Measurements from ENCODE around the gene CPNE8. TPM values are rescaled to one million over a fixed set of nuclear protein-coding genes. Genes with fewer than 3 reads are reported as not detected.

Gene CPNE8
- total and polyA plus RNA-seq, 2 of the 4 experiments (the other 2 are of a cell fraction): not detected

DNA sequence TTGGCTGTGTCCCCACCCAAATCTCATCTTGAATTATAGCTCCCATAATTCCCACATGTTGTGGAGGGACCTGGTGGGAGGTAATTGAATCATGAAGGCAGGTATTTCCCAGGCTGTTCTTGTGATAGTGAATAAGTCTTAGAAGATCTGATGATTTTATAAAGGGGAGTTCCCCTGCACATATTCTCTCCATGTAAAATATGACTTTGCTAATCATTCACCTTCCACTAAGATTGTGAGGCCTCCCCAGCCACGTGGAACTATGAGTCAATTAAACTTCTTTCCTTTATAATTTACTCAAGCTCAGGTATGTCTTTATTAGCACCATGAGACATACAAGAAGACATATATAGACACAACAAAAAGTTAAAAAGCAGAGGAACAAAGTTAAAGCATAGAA is 120.0 kb downstream of the CPNE8 start:
- TF ChIP-seq RAD21 (IDR thresholded peaks at IDR 0.05; ENCODE audit: low read length) (no peak), MAFK (IDR thresholded peaks at IDR 0.05; ENCODE audit: low read depth, low read length) (no peak), CEBPB (IDR thresholded peaks at IDR 0.05; ENCODE audit: low read depth, low read length) (no peak), FOS (IDR thresholded peaks at IDR 0.05; ENCODE audit: low read depth, low read length) (no peak), CHD1 (IDR thresholded peaks at IDR 0.05; ENCODE audit: low read depth, low read length) (no peak), NFE2L2 (IDR thresholded peaks at IDR 0.05; ENCODE audit: low read depth, low read length) (no peak), BHLHE40 (IDR thresholded peaks at IDR 0.05; ENCODE audit: low read depth, low read length) (no peak), RCOR1 (IDR thresholded peaks at IDR 0.05; ENCODE audit: insufficient replicate concordance, low read length) (no peak), POLR2A (IDR thresholded peaks at IDR 0.05; ENCODE audit: low read depth, low read length) (no peak), MAZ (IDR thresholded peaks at IDR 0.05; ENCODE audit: borderline replicate concordance, low read depth, low read length) (no peak), MXI1 (IDR thresholded peaks at IDR 0.05; ENCODE audit: borderline replicate concordance, low read depth, low read length) (no peak), RFX5 (IDR thresholded peaks at IDR 0.05; ENCODE audit: low read depth, low read length) (no peak)
- TF ChIP-seq, protein P1, sequence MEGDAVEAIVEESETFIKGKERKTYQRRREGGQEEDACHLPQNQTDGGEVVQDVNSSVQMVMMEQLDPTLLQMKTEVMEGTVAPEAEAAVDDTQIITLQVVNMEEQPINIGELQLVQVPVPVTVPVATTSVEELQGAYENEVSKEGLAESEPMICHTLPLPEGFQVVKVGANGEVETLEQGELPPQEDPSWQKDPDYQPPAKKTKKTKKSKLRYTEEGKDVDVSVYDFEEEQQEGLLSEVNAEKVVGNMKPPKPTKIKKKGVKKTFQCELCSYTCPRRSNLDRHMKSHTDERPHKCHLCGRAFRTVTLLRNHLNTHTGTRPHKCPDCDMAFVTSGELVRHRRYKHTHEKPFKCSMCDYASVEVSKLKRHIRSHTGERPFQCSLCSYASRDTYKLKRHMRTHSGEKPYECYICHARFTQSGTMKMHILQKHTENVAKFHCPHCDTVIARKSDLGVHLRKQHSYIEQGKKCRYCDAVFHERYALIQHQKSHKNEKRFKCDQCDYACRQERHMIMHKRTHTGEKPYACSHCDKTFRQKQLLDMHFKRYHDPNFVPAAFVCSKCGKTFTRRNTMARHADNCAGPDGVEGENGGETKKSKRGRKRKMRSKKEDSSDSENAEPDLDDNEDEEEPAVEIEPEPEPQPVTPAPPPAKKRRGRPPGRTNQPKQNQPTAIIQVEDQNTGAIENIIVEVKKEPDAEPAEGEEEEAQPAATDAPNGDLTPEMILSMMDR (conservative IDR thresholded peaks at IDR 0.05; ENCODE audit: low read depth, low read length): no peak
- TF ChIP-seq, protein P2, sequence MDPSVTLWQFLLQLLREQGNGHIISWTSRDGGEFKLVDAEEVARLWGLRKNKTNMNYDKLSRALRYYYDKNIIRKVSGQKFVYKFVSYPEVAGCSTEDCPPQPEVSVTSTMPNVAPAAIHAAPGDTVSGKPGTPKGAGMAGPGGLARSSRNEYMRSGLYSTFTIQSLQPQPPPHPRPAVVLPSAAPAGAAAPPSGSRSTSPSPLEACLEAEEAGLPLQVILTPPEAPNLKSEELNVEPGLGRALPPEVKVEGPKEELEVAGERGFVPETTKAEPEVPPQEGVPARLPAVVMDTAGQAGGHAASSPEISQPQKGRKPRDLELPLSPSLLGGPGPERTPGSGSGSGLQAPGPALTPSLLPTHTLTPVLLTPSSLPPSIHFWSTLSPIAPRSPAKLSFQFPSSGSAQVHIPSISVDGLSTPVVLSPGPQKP (IDR thresholded peaks at IDR 0.05; ENCODE audit: borderline replicate concordance, low read depth, low read length): no peak
- H4K5ac ChIP-seq (ENCODE audit: low read depth, low read length): no peak overlapping the region
- no peaks in the 10 kb centered on the region for H3K36me3 ChIP-seq (ENCODE audit: control insufficient read depth, insufficient read depth, low read length)
- no peak overlapping the region for H3K4ac ChIP-seq (ENCODE audit: low read depth, low read length)
- no peak overlapping the region for H2AK5ac ChIP-seq (ENCODE audit: low read depth, low read length)
- in situ Hi-C loops (cut with MboI; ENCODE audit: low sequenced_read_pairs) (no loop called here), intact Hi-C loops (cut with micrococcal nuclease) (no loop called here), dilution Hi-C loops (cut with HindIII; ENCODE audit: low sequenced_read_pairs, unreplicated experiment) (no loop called here)
- WGBS, 2 experiments (ENCODE audit: extremely low coverage in 2 of 2, insufficient read length in 1 of 2): no CpG with 5 or more reads among the region's 1 CpG
- H3K9ac ChIP-seq (ENCODE audit: low read depth, low read length): no peak overlapping the region
- no peak overlapping the region for H4K91ac ChIP-seq (ENCODE audit: insufficient read depth, low read depth, low read length)
- DNase-seq (no peak), ATAC-seq (ENCODE audit: low read depth) (no peak)
- no peak overlapping the region for H3K4me3 ChIP-seq (ENCODE audit: insufficient read depth, low read depth, low read length)
- BruUV-seq (replicated peaks): no TSS peak
- no peak overlapping the region for H4K8ac ChIP-seq (ENCODE audit: low read depth in 2 of 2, low read length in 2 of 2)
- no peaks in the 10 kb centered on the region for H3K9me1 ChIP-seq (ENCODE audit: insufficient read depth, low read length)
- no peak overlapping the region for H2AFZ ChIP-seq (replicated peaks; ENCODE audit: low read length, poor library complexity)
- H3K27ac ChIP-seq (ENCODE audit: insufficient read depth, low read length): no peak overlapping the region
- no peak overlapping the region for H2BK15ac ChIP-seq (ENCODE audit: low read depth, low read length)
- H3K9me3 ChIP-seq (ENCODE audit: control insufficient read depth, insufficient read depth, low read length): peaks cover 5% of the 10 kb centered on the region; the same call in 1 of the 2 replicates
- H3K27me3 ChIP-seq (ENCODE audit: control insufficient read depth, insufficient read depth, low read length): no peaks in the 10 kb centered on the region
- no peak overlapping the region for H2BK5ac ChIP-seq (ENCODE audit: low read depth, low read length, poor library complexity, severe bottlenecking)
- no peak overlapping the region for H2BK20ac ChIP-seq (ENCODE audit: low read depth, low read length)
- no peak overlapping the region for H3K56ac ChIP-seq (ENCODE audit: extremely low read depth, insufficient read depth, low read length)
- H3K14ac ChIP-seq (replicated peaks; ENCODE audit: low read depth, low read length): no peak overlapping the region
- H3K4me2 ChIP-seq (ENCODE audit: low read depth, low read length): no peak overlapping the region
- no peaks in the 10 kb centered on the region for H4K20me1 ChIP-seq (ENCODE audit: insufficient read depth, low read length)
- POLR2A ChIA-PET (ENCODE audit: unreplicated experiment): no interaction called here
- H2BK120ac ChIP-seq (ENCODE audit: low read depth, low read length): no peak overlapping the region
- H3K4me1 ChIP-seq (ENCODE audit: control insufficient read depth, insufficient read depth, low read length): no peaks in the 10 kb centered on the region
- no peak overlapping the region for H2AK9ac ChIP-seq (replicated peaks; ENCODE audit: low read depth, low read length, poor library complexity)
- no peaks in the 10 kb centered on the region for H3K79me1 ChIP-seq (ENCODE audit: low read depth in 1 of 2, low read length in 2 of 2)
- CTCF ChIA-PET: interaction anchor here (0.6 kb wide), 1 partner anchor 1659 kb away, joined by 5 read pairs; no protein-coding TSS in a partner anchor
- no peak overlapping the region for H3K23ac ChIP-seq (ENCODE audit: low read depth, low read length)
- no peak overlapping the region for H3K18ac ChIP-seq (ENCODE audit: low read depth, low read length)
